Uterus (tissue), 4 donors: ENCODE measurements around the gene MIER2. TPM values are rescaled to one million over a fixed set of nuclear protein-coding genes. Genes with fewer than 3 reads are reported as not detected.

ENCODE experiments used
- DNase-seq, 2 donors: peaks; one replicate each; pipeline ENCODE4 v3.0.0-alpha.2; 2019 to 2020
- H3K27ac ChIP-seq, 2 donors: fragments of 200-600 bp; sonication (generic); 1 replicate in 1 of 2; 2 replicates in 1 of 2; pipeline ENCODE4 v1.5.1; 2016 to 2018
- H3K27me3 ChIP-seq, 2 donors: fragments of 200-600 bp; sonication (generic); one replicate each; pipeline ENCODE4 v1.5.1; 2018 to 2019; ENCODE audit warnings: control low read depth in 1 of 2
- H3K36me3 ChIP-seq, 2 donors: fragments of 200-600 bp; sonication (generic); one replicate each; pipeline ENCODE4 v1.5.1; 2019; ENCODE audit warnings: control low read depth in 1 of 2
- H3K4me1 ChIP-seq, 2 donors: fragments of 200-600 bp; sonication (generic); one replicate each; pipeline ENCODE4 v1.5.1; 2018 to 2019; ENCODE audit warnings: control low read depth in 1 of 2
- H3K4me3 ChIP-seq, 2 donors: fragments of 200-600 bp; sonication (generic); 1 replicate in 1 of 2; 2 replicates in 1 of 2; pipeline ENCODE4 v1.5.1; 2018 to 2019; ENCODE audit warnings: mild to moderate bottlenecking in 1 of 2
- H3K9me3 ChIP-seq, 2 donors: fragments of 200-600 bp; sonication (generic); one replicate each; pipeline ENCODE4 v1.5.1; 2019; ENCODE audit warnings: control low read depth in 1 of 2
- CTCF ChIP-seq, 4 experiments: fragments of 200-600 bp in 2 of 4; fragments of 450-650 bp in 2 of 4; sonication (generic) in 2 of 4; IDR thresholded peaks; one replicate each; pipeline ENCODE4 v1.5.1; 2016 to 2019; ENCODE audit warnings: antibody characterized with exemption in 4 of 4, mild to moderate bottlenecking in 2 of 4, moderate library complexity in 1 of 4
- POLR2A ChIP-seq, 2 donors: fragments of 450-650 bp; IDR thresholded peaks; one replicate each; pipeline ENCODE4 v1.6.1; 2016; ENCODE audit warnings: antibody characterized with exemption in 2 of 2, mild to moderate bottlenecking in 1 of 2, moderate library complexity in 1 of 2
- intact Hi-C: fragments of 100-400 bp; cut with DNase I; formaldehyde crosslinking; loops from one replicate; pipeline ENCODE4 v1.15.1; 2023; ENCODE audit warnings: low total_unique reads
- total RNA-seq, 4 donors: library from RNA; depleted of rRNA in 3 of 4; stranded (reverse); fragments of >200 nt in 3 of 4; gene quantifications; one replicate each; pipeline versions ENCODE4 v1.1.0 to v1.2.4, GENCODE V29; 2014 to 2023
- donor health status: DM: yes; HTN: yes; CAD: no.

Gene MIER2
- total RNA-seq, 4 donors from 2014 or later, result 2.6 to 54.8 (median 12.7) TPM

DNA sequence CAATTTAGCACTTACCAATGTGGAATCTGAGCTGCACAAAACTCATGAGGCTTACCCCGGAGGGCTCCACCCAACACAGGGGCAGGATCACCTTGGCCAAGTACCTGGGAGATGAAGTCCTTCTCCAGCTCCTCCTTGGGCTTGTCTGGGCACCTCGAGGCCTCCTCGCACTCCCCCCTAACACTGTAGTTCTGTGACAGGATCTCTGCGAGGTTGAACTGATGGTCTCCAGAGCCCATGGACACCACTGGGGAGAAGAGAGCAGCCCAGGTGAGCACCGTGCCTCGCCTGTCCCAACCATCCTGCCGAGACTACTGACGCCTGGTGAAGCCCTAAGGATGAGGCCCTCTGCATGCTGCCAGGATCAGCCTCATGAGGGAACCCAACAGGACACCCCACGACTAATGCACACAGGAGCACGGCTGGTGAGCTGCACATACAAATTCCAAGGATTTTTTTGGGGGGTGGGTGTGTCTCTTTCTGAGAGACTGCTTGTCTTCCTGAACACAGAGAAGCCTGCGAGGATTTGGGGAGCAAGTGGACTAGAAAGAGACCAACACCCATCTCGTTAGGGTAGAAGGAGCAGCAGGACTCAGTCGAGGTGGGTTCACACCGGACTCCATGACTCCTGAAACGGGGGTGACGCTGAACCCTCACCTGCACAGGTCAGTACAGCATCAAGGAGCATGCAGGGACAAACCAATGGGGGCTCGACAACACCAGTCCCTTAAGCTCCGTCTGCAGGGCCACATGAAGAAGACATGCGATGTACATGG lies 10.1 kb downstream of the MIER2 start:
- Histone ChIP-seq H3K9me3 (no peaks in the 10 kb centered on the region), H3K4me3 (no peak overlapping the region), H3K4me1 (no peaks in the 10 kb centered on the region), H3K27ac (no peak overlapping the region), H3K27me3 (no peaks in the 10 kb centered on the region), H3K36me3 (no peaks in the 10 kb centered on the region)
- DNase-seq, result no peak
- no peak for TF ChIP-seq POLR2A (IDR thresholded peaks at IDR 0.05)
- TF ChIP-seq CTCF (IDR thresholded peaks at IDR 0.05), result no peak
- intact Hi-C loops, result no loop called here

DNA sequence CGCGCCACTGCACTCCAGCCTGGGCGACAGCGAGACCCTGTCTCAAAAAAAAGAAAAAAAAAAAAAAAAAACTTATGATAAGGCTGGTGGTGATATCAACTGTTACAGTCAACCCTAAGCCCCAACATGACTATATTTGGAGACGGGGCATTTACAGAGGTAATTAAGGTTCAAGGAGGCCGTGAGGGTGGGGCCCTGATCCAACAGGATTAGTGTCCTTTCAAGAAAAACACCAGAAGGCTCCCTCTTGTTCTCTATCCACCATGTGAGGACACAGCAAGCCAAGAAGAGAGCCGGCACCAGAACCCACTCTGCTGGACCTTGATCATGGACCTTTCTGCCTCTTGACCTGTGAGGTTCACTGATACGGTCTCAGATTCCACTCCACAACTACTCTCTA lies 14.1 kb downstream of the MIER2 start:
- TF ChIP-seq CTCF (IDR thresholded peaks at IDR 0.05) (no peak), POLR2A (IDR thresholded peaks at IDR 0.05) (no peak)
- H3K36me3 ChIP-seq, result no peaks in the 10 kb centered on the region
- H3K27me3 ChIP-seq, result no peaks in the 10 kb centered on the region
- no peak overlapping the region for H3K27ac ChIP-seq
- H3K4me3 ChIP-seq, result no peak overlapping the region
- H3K9me3 ChIP-seq, result no peaks in the 10 kb centered on the region
- no peaks in the 10 kb centered on the region for H3K4me1 ChIP-seq
- no peak for DNase-seq
- intact Hi-C loops, result no loop called here

GRCh38 chr19:329876-330275 lies 14.7 kb downstream of the MIER2 start:
- Histone ChIP-seq H3K36me3 (no peaks in the 10 kb centered on the region), H3K4me3 (no peak overlapping the region), H3K4me1 (no peaks in the 10 kb centered on the region), H3K27ac (no peak overlapping the region), H3K9me3 (no peaks in the 10 kb centered on the region), H3K27me3 (no peaks in the 10 kb centered on the region)
- TF ChIP-seq POLR2A (IDR thresholded peaks at IDR 0.05), result no peak
- DNase-seq, result no peak
- intact Hi-C loops, result no loop called here

- DNase-seq, result no peak
- intact Hi-C loops, result no loop called here
- no peaks in the 10 kb centered on the region for H3K36me3 ChIP-seq
Observed at GRCh38 chr19:328025-328505, 16.5 kb downstream of the MIER2 start.

GRCh38 chr19:327291-328024 lies 17.1 kb downstream of the MIER2 start:
- H3K4me1 ChIP-seq, result no peaks in the 10 kb centered on the region
- intact Hi-C loops, result no loop called here

More at GRCh38 chr19:328025-328505, 16.5 kb downstream of the MIER2 start:
- Histone ChIP-seq H3K27me3 (no peaks in the 10 kb centered on the region), H3K27ac (no peak overlapping the region), H3K4me3 (no peak overlapping the region), H3K4me1 (no peaks in the 10 kb centered on the region), H3K9me3 (no peaks in the 10 kb centered on the region)
- no peak for TF ChIP-seq CTCF (IDR thresholded peaks at IDR 0.05)
- TF ChIP-seq POLR2A (IDR thresholded peaks at IDR 0.05), result no peak

More at GRCh38 chr19:327291-328024, 17.1 kb downstream of the MIER2 start:
- no peak for TF ChIP-seq CTCF (IDR thresholded peaks at IDR 0.05)
- no peak for TF ChIP-seq POLR2A (IDR thresholded peaks at IDR 0.05)
- Histone ChIP-seq H3K36me3 (no peaks in the 10 kb centered on the region), H3K27me3 (no peaks in the 10 kb centered on the region), H3K9me3 (no peaks in the 10 kb centered on the region), H3K27ac (no peak overlapping the region), H3K4me3 (no peak overlapping the region)
- DNase-seq, result no peak
